SK-N-SH treated with all-trans-retinoic acid at 6 μM for 48 hours (cell line): Measurements from ENCODE around the gene ATP10B.
"Not testable (repeated sequence)": the region's sequence is repeated elsewhere in the genome, so short reads cannot be mapped to it uniquely, and the experiment has no call there.

ENCODE experiments used
- OSR1 ChIP-seq: fragments of 250-450 bp; sonication (Bioruptor Pico); IDR thresholded peaks from 2 replicates; pipeline ENCODE4 v1.8.0; 2022; ENCODE audit warnings: moderate library complexity, mild to moderate bottlenecking, inconsistent platforms
- RARB ChIP-seq: fragments of 250-450 bp; sonication (Bioruptor Pico); IDR thresholded peaks from 2 replicates; pipeline ENCODE4 v1.8.0; 2021; ENCODE audit warnings: mild to moderate bottlenecking, moderate library complexity
- SNAI2 ChIP-seq: fragments of 250-450 bp; sonication (Bioruptor Pico); IDR thresholded peaks from 2 replicates; pipeline ENCODE4 v1.5.0; 2020; ENCODE audit warnings: mild to moderate bottlenecking, moderate library complexity
- ZC3H10 ChIP-seq: fragments of 250-450 bp; sonication (Bioruptor Pico); IDR thresholded peaks from 2 replicates; pipeline ENCODE4 v1.5.1; 2021; ENCODE audit warnings: mild to moderate bottlenecking, moderate library complexity
- ZFP3 ChIP-seq: fragments of 250-450 bp; sonication (Bioruptor Pico); IDR thresholded peaks from 2 replicates; pipeline ENCODE4 v1.5.0; 2020; ENCODE audit warnings: mild to moderate bottlenecking, moderate library complexity
- ZNF8 ChIP-seq: fragments of 450-650 bp; formaldehyde crosslinking; IDR thresholded peaks from 2 replicates; pipeline ENCODE4 v1.5.0; 2020; ENCODE audit warnings: mild to moderate bottlenecking, moderate library complexity
- TF ChIP-seq, protein P1 (sequence below): fragments of 250-450 bp; sonication (Bioruptor Pico); IDR thresholded peaks from 2 replicates; pipeline ENCODE4 v1.8.0; 2020; ENCODE audit warnings: mild to moderate bottlenecking, moderate library complexity, borderline replicate concordance
- TF ChIP-seq, protein P2 (sequence below): fragments of 250-450 bp; sonication (Bioruptor Pico); IDR thresholded peaks from 2 replicates; pipeline ENCODE4 v1.8.0; 2021; ENCODE audit warnings: low read depth, mild to moderate bottlenecking, moderate library complexity, borderline replicate concordance
- TF ChIP-seq, protein P3 (sequence below): fragments of 250-450 bp; sonication (Bioruptor Pico); IDR thresholded peaks from 2 replicates; pipeline ENCODE4 v1.5.1; 2021; ENCODE audit warnings: mild to moderate bottlenecking, moderate library complexity

- TF ChIP-seq, protein P1, sequence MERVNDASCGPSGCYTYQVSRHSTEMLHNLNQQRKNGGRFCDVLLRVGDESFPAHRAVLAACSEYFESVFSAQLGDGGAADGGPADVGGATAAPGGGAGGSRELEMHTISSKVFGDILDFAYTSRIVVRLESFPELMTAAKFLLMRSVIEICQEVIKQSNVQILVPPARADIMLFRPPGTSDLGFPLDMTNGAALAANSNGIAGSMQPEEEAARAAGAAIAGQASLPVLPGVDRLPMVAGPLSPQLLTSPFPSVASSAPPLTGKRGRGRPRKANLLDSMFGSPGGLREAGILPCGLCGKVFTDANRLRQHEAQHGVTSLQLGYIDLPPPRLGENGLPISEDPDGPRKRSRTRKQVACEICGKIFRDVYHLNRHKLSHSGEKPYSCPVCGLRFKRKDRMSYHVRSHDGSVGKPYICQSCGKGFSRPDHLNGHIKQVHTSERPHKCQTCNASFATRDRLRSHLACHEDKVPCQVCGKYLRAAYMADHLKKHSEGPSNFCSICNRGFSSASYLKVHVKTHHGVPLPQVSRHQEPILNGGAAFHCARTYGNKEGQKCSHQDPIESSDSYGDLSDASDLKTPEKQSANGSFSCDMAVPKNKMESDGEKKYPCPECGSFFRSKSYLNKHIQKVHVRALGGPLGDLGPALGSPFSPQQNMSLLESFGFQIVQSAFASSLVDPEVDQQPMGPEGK (CRISPR knock-in tag): not testable (repeated sequence)
- not testable (repeated sequence) for TF ChIP-seq ZNF8; SNAI2 (CRISPR knock-in tag); ZC3H10 (CRISPR knock-in tag); OSR1 (CRISPR knock-in tag); ZFP3; RARB (CRISPR knock-in tag)
- TF ChIP-seq, protein P2, sequence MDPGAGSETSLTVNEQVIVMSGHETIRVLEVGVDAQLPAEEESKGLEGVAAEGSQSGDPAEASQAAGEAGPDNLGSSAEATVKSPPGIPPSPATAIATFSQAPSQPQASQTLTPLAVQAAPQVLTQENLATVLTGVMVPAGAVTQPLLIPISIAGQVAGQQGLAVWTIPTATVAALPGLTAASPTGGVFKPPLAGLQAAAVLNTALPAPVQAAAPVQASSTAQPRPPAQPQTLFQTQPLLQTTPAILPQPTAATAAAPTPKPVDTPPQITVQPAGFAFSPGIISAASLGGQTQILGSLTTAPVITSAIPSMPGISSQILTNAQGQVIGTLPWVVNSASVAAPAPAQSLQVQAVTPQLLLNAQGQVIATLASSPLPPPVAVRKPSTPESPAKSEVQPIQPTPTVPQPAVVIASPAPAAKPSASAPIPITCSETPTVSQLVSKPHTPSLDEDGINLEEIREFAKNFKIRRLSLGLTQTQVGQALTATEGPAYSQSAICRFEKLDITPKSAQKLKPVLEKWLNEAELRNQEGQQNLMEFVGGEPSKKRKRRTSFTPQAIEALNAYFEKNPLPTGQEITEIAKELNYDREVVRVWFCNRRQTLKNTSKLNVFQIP (CRISPR knock-in tag): not testable (repeated sequence)
- TF ChIP-seq, protein P3, sequence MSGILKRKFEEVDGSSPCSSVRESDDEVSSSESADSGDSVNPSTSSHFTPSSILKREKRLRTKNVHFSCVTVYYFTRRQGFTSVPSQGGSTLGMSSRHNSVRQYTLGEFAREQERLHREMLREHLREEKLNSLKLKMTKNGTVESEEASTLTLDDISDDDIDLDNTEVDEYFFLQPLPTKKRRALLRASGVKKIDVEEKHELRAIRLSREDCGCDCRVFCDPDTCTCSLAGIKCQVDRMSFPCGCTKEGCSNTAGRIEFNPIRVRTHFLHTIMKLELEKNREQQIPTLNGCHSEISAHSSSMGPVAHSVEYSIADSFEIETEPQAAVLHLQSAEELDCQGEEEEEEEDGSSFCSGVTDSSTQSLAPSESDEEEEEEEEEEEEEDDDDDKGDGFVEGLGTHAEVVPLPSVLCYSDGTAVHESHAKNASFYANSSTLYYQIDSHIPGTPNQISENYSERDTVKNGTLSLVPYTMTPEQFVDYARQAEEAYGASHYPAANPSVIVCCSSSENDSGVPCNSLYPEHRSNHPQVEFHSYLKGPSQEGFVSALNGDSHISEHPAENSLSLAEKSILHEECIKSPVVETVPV (CRISPR knock-in tag): not testable (repeated sequence)
Observed at GRCh38 chr5:160873560-160874200, 21.7 kb upstream of the ATP10B start.
